ENCODE data around the gene OR6M1.

Gene OR6M1

DNA sequence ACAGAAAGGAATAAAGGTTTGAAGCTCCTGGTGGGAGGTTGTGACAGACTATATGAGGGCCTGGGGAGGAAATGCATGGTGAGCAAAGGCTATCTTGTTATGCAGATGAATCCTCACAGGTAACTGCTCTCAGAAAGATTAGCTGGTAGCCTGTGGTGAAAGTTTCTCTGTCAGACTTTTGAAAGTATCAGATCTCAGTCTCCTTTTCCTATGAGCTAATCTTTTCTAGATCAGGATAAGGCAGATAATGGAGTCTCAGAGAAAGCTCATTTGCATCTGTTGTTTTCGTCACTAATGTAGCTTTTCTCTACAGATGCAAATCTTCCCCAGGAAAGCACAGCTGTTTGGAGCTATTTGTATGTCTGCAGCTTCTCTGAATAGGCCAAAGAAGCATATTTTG lies 30.9 kb downstream of the OR6M1 start:
- no peak for DNase-seq

DNA sequence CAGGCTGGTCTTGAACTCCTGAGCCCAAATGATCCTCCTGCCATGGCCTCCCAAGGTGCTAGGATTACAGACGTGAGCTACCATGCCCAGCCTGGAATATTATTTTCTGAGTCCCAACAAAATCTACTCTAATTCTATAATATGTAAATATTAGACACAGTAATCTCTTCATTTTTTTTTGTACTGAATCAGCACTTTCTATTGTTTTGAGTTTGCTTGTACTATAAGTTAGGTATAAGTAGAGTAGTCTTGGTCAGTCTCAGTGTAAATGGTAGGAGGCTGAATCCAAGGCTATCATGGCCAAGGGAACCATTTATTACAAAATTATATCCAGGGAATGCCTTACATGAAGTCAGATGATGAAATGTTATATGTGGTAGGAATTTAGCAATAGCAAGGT lies 32.2 kb downstream of the OR6M1 start:
- DNase-seq, result no peak

DNA sequence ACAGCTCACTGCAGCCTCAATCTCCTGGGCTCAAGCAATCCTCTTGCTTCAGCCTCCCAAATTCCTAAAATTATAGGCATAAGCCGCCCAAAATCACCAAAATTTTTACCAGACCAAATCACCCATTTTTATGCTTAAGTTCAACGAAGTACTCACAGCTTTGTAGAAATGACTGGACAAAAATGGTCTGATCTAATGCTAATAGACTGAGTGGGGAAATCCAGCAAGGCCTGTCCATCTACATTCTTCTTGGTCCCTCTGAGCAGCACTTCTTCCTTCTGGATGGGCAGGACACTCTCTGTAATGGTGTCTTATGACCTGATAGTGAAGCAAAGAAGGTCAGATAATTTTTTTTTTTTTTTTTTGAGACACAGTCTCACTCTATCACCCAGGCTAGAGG lies 33.1 kb downstream of the OR6M1 start:
- DNase-seq, result no peak

DNA sequence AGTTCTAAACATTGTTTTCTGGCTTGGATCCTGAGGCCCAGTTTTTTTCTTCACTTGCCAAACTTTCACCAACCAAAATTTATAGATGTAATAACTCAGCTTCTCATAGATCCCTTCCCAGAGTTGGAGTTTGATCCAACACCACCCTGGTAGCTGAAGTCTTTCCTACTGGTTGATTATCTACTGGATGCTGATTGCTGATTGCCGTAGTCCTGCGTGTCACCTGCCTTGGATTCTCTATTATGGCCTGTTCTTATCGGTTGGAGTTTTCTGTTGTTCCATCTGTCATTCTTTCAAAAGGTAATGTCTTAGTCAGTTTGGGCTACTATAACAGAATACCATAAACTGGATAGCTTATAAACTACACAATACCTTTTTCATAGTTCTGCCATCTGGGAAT lies 34.5 kb downstream of the OR6M1 start:
- no peak for DNase-seq

DNA sequence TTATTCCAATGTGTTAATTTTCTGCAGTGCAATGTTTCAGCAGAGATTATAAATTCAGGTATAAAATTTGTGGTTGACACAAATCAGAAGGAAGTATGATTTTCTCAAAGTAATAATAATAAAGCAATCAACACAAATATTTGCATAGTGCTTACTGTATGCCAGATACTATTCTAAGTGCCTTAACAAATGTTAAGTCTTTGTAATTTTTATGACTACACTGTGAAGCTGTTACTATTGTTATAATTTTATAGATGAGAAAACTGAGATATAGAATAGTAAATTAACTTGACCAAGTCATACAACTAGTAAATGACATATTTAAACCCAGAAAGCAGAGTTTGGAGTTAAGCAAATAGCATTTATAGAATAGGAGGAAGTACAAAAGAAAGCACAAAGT lies 35.4 kb downstream of the OR6M1 start:
- no peak for DNase-seq

DNA sequence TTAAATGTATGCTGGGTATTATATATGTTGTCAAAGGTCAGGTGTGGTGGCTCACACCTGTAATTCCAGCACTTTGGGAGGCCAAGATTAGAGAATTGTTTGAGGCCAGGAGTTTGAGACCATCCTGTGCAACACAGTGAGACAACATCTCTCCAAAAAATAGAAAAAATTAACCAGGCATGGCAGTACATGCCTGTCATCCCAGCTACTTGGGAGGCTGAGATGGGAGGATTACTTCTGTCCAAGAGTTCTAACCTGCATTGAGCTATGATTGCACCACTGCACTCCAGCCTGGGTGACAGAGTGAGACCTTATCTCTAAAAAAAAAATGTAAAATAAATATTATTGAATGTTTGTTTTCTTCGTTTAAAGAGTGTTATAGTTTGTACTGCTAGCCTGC lies 40.5 kb downstream of the OR6M1 start:
- DNase-seq, result no peak

DNA sequence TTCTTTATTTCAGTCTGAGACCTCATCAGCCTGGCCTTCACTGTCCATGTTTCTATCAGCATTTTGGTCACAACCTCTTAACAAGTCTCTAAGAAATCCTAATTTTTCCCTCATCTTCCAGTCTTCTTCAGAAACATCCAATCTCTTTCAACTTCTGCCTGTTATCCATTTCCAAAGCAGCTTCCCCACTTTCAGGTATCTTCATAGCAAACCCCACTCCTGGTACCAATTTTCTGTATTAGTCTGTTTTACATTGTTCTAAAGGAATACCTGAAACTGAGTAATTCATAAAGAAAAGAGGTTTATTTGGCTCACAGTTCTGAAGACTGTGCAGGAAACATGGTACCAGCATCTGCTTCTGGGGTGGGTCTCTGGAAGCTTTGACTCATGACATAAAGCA lies 43.7 kb downstream of the OR6M1 start:
- no peak for DNase-seq

DNA sequence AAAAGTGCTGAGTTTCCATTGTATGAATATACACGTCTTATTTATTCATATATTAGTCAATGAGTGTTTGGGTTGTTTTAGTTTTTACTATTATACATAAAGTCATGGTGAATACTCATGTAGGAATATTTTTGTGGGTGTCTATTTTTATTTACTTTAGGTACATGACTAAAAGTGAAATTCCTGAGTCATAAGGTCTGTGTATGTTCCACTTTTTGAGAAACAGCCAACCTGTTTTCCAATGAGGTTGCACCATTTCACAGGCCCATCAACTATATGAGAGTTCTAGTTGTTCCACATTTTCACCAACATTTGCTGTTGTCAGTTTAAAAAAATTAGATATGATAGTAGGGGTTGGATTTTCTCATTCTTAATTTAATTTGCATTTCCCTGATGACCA lies 45.3 kb downstream of the OR6M1 start:
- no peak for DNase-seq

DNA sequence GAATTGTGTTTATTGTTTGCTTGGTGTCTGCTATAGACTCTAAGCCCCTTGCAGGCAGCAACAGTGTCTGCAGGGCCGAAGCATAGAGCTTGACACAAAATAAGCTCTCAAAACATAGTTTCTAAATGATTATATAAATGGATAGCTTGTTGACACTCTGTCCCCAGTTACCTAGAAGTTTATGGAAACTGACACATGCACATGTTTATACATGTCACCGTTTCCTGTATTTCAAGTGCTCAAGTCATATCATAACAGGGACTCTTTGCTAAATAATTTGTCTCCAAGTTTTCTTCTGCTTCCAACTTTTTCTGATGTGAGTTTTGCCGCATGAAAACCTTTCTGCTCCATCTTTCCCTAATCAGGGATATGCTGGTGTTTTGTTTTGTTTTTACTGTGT lies 48.2 kb downstream of the OR6M1 start:
- DNase-seq, result no peak

DNA sequence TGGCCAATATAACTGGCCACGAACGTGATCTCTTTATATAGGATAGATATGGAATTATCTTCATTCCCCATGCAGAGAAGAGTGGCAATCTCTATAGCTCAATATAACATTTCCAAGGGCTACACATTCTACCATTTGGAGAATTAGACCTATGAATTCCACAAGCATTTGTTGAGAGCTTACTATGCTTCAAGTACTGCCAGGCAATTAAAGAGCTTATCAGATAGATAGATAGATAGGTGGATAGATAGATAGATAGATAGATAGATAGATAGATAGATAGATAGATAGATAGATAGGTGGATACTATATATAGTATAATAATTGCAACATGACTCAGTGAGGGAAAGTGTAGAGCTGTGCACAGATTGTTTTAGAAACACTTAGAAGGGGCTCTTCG lies 50.3 kb downstream of the OR6M1 start:
- no peak for DNase-seq
